GM23248 (cell line): ENCODE measurements around the gene SNHG17.

Experiments used
- EZH2 ChIP-seq: fragments of 200-600 bp; sonication (generic); IDR thresholded peaks from 2 replicates; pipeline ENCODE4 v1.6.1; 2018; ENCODE audit warnings: antibody characterized with exemption, mild to moderate bottlenecking; ENCODE audit not compliant: insufficient read depth, poor library complexity, severe bottlenecking
- EZH2phosphoT487 ChIP-seq: fragments of 200-600 bp; sonication (generic); IDR thresholded peaks from 2 replicates; pipeline ENCODE4 v1.6.1; 2018; ENCODE audit warnings: antibody characterized with exemption, moderate library complexity, mild to moderate bottlenecking, low read depth; ENCODE audit not compliant: insufficient read depth

GRCh38 chr20:38373231-38373867 is 61.8 kb downstream of the SNHG17 start:
- TF ChIP-seq EZH2 (no peak), EZH2phosphoT487 (no peak)
